Measurements from ENCODE around the gene SPART. TPM values are rescaled to one million over a fixed set of nuclear protein-coding genes. Genes with fewer than 3 reads are reported as not detected.

SPART gene
- total and polyA plus RNA-seq, 9 of the 15 experiments (the other 6 are each of a cell fraction or from before 2014, with no cell fraction given): 18.7 to 79.0 (median 41.0) TPM

DNA sequence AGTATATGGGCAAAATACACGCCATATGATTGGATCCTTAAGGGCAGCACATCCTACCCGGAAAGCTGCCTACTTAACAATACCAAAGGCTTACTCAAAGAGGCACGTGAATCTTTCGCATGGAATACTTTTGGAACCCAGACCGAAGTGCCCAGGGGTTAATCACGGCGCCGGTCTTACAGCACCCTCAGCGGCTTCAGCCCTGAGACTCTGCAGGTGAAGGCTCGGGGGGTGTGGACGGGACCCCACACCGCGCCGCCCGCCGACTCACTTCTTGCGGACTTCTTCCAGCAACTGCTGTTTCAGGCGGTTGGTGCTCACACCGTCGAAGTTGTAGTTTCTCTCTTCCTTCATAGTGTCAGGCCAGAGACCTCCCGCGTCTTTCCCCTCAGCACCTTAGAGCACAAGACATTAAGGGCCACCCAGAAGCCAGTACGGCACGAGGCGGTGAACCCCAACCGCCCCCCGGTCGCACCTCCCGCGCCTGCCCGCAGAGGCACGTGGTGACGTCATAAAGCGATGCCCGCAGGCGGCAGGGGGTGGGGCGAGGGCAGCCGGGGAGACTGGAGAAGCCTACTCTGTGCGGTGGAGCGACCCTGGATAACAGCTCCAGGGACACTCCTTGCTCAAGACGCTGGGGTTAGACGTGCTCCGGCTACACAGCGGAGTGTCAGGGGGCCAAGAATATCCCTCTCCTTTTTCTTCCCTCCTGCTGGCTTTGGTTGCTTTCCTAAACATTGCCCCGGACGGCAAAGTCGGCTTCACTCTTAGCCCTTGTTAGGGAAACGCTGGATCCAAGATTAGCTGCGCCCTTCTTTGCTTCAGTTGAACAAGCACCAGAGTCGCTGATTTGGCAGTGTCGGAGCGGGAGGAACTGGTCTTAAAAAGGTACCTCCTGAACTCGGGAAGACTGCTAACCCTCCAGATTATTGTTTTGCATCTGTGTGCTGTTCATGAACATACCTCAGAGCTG lies 48.5 kb downstream of the SPART start, which contains the start of gene CCDC169 (continued):
- TF ChIP-seq, protein P1, sequence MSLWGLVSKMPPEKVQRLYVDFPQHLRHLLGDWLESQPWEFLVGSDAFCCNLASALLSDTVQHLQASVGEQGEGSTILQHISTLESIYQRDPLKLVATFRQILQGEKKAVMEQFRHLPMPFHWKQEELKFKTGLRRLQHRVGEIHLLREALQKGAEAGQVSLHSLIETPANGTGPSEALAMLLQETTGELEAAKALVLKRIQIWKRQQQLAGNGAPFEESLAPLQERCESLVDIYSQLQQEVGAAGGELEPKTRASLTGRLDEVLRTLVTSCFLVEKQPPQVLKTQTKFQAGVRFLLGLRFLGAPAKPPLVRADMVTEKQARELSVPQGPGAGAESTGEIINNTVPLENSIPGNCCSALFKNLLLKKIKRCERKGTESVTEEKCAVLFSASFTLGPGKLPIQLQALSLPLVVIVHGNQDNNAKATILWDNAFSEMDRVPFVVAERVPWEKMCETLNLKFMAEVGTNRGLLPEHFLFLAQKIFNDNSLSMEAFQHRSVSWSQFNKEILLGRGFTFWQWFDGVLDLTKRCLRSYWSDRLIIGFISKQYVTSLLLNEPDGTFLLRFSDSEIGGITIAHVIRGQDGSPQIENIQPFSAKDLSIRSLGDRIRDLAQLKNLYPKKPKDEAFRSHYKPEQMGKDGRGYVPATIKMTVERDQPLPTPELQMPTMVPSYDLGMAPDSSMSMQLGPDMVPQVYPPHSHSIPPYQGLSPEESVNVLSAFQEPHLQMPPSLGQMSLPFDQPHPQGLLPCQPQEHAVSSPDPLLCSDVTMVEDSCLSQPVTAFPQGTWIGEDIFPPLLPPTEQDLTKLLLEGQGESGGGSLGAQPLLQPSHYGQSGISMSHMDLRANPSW (CRISPR knock-in tag; IDR thresholded peaks at IDR 0.05): no peak
- TF ChIP-seq HDGF (IDR thresholded peaks at IDR 0.05): no peak
- no peak for TF ChIP-seq ZNF561 (CRISPR knock-in tag; conservative IDR thresholded peaks at IDR 0.05)
- no peak for TF ChIP-seq NFIX (CRISPR knock-in tag; IDR thresholded peaks at IDR 0.05; ENCODE audit: low read depth)
- no peak for TF ChIP-seq PTTG1 (tag; IDR thresholded peaks at IDR 0.05; ENCODE audit: low read depth)
- TF ChIP-seq, protein P2, sequence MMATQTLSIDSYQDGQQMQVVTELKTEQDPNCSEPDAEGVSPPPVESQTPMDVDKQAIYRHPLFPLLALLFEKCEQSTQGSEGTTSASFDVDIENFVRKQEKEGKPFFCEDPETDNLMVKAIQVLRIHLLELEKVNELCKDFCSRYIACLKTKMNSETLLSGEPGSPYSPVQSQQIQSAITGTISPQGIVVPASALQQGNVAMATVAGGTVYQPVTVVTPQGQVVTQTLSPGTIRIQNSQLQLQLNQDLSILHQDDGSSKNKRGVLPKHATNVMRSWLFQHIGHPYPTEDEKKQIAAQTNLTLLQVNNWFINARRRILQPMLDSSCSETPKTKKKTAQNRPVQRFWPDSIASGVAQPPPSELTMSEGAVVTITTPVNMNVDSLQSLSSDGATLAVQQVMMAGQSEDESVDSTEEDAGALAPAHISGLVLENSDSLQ (IDR thresholded peaks at IDR 0.05): no peak
- TF ChIP-seq POLR2AphosphoS5 (IDR thresholded peaks at IDR 0.05; ENCODE audit: control insufficient read depth, insufficient read depth, low read depth, low read length): peak; percentile 56; the same call in 1 of the 2 replicates
- TF ChIP-seq, protein P3, sequence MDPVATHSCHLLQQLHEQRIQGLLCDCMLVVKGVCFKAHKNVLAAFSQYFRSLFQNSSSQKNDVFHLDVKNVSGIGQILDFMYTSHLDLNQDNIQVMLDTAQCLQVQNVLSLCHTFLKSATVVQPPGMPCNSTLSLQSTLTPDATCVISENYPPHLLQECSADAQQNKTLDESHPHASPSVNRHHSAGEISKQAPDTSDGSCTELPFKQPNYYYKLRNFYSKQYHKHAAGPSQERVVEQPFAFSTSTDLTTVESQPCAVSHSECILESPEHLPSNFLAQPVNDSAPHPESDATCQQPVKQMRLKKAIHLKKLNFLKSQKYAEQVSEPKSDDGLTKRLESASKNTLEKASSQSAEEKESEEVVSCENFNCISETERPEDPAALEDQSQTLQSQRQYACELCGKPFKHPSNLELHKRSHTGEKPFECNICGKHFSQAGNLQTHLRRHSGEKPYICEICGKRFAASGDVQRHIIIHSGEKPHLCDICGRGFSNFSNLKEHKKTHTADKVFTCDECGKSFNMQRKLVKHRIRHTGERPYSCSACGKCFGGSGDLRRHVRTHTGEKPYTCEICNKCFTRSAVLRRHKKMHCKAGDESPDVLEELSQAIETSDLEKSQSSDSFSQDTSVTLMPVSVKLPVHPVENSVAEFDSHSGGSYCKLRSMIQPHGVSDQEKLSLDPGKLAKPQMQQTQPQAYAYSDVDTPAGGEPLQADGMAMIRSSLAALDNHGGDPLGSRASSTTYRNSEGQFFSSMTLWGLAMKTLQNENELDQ (CRISPR knock-in tag; IDR thresholded peaks at IDR 0.05; ENCODE audit: borderline replicate concordance): no peak
- no peak for TF ChIP-seq HIVEP1 (CRISPR knock-in tag; IDR thresholded peaks at IDR 0.05)
- TF ChIP-seq ZFX (CRISPR knock-in tag; IDR thresholded peaks at IDR 0.05): peak; percentile 43
- no peak for TF ChIP-seq U2AF2 (optimal IDR thresholded peaks at IDR 0.05; ENCODE audit: low read depth, low read length)
- TF ChIP-seq, protein P4, sequence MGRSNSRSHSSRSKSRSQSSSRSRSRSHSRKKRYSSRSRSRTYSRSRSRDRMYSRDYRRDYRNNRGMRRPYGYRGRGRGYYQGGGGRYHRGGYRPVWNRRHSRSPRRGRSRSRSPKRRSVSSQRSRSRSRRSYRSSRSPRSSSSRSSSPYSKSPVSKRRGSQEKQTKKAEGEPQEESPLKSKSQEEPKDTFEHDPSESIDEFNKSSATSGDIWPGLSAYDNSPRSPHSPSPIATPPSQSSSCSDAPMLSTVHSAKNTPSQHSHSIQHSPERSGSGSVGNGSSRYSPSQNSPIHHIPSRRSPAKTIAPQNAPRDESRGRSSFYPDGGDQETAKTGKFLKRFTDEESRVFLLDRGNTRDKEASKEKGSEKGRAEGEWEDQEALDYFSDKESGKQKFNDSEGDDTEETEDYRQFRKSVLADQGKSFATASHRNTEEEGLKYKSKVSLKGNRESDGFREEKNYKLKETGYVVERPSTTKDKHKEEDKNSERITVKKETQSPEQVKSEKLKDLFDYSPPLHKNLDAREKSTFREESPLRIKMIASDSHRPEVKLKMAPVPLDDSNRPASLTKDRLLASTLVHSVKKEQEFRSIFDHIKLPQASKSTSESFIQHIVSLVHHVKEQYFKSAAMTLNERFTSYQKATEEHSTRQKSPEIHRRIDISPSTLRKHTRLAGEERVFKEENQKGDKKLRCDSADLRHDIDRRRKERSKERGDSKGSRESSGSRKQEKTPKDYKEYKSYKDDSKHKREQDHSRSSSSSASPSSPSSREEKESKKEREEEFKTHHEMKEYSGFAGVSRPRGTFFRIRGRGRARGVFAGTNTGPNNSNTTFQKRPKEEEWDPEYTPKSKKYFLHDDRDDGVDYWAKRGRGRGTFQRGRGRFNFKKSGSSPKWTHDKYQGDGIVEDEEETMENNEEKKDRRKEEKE (IDR thresholded peaks at IDR 0.05; ENCODE audit: borderline replicate concordance in 1 of 2, control insufficient read depth in 1 of 2, low read depth in 2 of 2, low read length in 1 of 2): no peak

All from K562 (cell line).